HepG2 (cell line): Measurements from ENCODE around the gene PANK3. TPM values are rescaled to one million over a fixed set of nuclear protein-coding genes. Genes with fewer than 3 reads are reported as not detected.

ENCODE experiments used
- CHD2 ChIP-seq: IDR thresholded peaks from 2 replicates; pipeline ENCODE4 v1.6.1; 2011; ENCODE audit warnings: low read depth, low read length, improper control_type of control experiment
- MIER3 ChIP-seq: IDR thresholded peaks from 2 replicates; pipeline ENCODE4 v1.6.1; 2016; ENCODE audit warnings: missing compliant biosample characterization, borderline replicate concordance
- NCOA2 ChIP-seq: sonication (generic); formaldehyde crosslinking; IDR thresholded peaks from 2 replicates; pipeline ENCODE4 v1.8.0; 2022; ENCODE audit warnings: inconsistent platforms
- NR2F2 ChIP-seq: IDR thresholded peaks from 2 replicates; pipeline ENCODE4 v1.6.1; 2012; ENCODE audit warnings: low read depth, inconsistent platforms, borderline replicate concordance
- NR2F6 ChIP-seq, 2 experiments: IDR thresholded peaks; 2 replicates each; pipeline ENCODE4 v1.6.1; 2016; ENCODE audit warnings: antibody characterized with exemption in 1 of 2, mild to moderate bottlenecking in 1 of 2
- RARA ChIP-seq: IDR thresholded peaks from 2 replicates; pipeline ENCODE4 v1.6.1; 2016; ENCODE audit warnings: missing genetic modification reagents, missing compliant biosample characterization
- SATB2 ChIP-seq: sonication (generic); formaldehyde crosslinking; IDR thresholded peaks from 2 replicates; pipeline ENCODE4 v1.5.0; 2020; ENCODE audit warnings: missing genetic modification reagents
- SRF ChIP-seq: IDR thresholded peaks from 2 replicates; pipeline ENCODE4 v1.6.1; 2011; ENCODE audit warnings: mild to moderate bottlenecking, low read depth, low read length, moderate library complexity
- TBX3 ChIP-seq: fragments of 450-650 bp; IDR thresholded peaks from 2 replicates; pipeline ENCODE4 v1.6.1; 2017; ENCODE audit warnings: antibody characterized with exemption, mild to moderate bottlenecking, inconsistent platforms, borderline replicate concordance
- ZNF652 ChIP-seq: IDR thresholded peaks from 2 replicates; pipeline ENCODE4 v1.6.1; 2016; ENCODE audit warnings: low read depth, borderline replicate concordance
- ZNF782 ChIP-seq: sonication (generic); formaldehyde crosslinking; IDR thresholded peaks from 2 replicates; pipeline ENCODE4 v1.4.0; 2020; ENCODE audit warnings: missing genetic modification reagents, mild to moderate bottlenecking, borderline replicate concordance
- polyA plus RNA-seq, 8 experiments: library from polyadenylated mRNA; depleted of rRNA in 3 of 8; stranded (reverse) in 7 of 8; unstranded in 1 of 8; fragments of >200 nt; fragmentation: Illumina TruSeq in 4 of 8; extraction: Trizol in 4 of 8; gene quantifications; 2 replicates each; pipeline versions ENCODE4 v1.2.1 to v1.2.3, GENCODE V29; 2011 to 2016; ENCODE audit warnings: low read depth in 4 of 8, missing spikeins in 1 of 8, mixed read lengths in 1 of 8; ENCODE audit not compliant: insufficient read depth in 1 of 8
- total RNA-seq, 5 experiments: library from RNA; depleted of rRNA; stranded (reverse); fragments of >200 nt; fragmentation: Illumina TruSeq; extraction: Trizol; gene quantifications; 2 replicates each; pipeline ENCODE4 v1.2.3, GENCODE V29; 2016; ENCODE audit warnings: low read depth in 1 of 5
- TF ChIP-seq, protein P1 (sequence below): sonication (generic); formaldehyde crosslinking; IDR thresholded peaks from 2 replicates; pipeline ENCODE4 v1.4.0; 2020; ENCODE audit warnings: missing genetic modification reagents
- TF ChIP-seq, protein P2 (sequence below): sonication (generic); formaldehyde crosslinking; IDR thresholded peaks from 2 replicates; pipeline ENCODE4 v1.4.0; 2020; ENCODE audit warnings: missing genetic modification reagents
- TF ChIP-seq, protein P3 (sequence below): sonication (generic); formaldehyde crosslinking; IDR thresholded peaks from 2 replicates; pipeline ENCODE4 v1.4.0; 2020; ENCODE audit warnings: missing genetic modification reagents, borderline replicate concordance
- TF ChIP-seq, protein P4 (sequence below): IDR thresholded peaks from 2 replicates; pipeline ENCODE4 v1.4.0; 2020; ENCODE audit warnings: mild to moderate bottlenecking, missing genetic modification reagents

The PANK3 gene
- total and polyA plus RNA-seq, 2 of the 13 experiments (the other 11 are each of a cell fraction or from before 2014, with no cell fraction given) = 26.9 to 69.5 TPM

DNA sequence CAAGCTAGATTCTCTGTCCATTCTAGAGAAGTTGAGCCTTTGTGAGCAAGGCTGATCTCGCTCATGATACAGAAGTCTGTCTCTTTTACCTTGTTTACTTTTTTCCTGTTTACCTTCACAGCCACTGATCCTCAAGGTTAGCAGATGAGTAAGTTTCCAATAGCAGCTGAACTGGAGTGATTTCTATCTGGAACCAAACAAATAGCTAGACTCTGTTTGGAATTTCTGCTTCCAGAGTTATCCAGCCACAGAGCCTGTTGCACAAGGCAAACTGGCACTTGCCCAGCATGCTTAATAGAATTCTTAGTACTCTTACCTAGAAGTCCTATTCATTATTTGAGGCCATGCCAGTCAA lies 12.8 kb upstream of the PANK3 start (continued):
- TF ChIP-seq SRF = no peak
- TF ChIP-seq NR2F6 (IDR thresholded peaks at IDR 0.05) = 0 out of 2 replicates have a peak, but pooled peaks have one; percentile 41
- TF ChIP-seq NR2F6 (CRISPR knock-in tag; IDR thresholded peaks at IDR 0.05) = peak; percentile 50; the same call in 1 of the 2 replicates
- TF ChIP-seq, protein P1, sequence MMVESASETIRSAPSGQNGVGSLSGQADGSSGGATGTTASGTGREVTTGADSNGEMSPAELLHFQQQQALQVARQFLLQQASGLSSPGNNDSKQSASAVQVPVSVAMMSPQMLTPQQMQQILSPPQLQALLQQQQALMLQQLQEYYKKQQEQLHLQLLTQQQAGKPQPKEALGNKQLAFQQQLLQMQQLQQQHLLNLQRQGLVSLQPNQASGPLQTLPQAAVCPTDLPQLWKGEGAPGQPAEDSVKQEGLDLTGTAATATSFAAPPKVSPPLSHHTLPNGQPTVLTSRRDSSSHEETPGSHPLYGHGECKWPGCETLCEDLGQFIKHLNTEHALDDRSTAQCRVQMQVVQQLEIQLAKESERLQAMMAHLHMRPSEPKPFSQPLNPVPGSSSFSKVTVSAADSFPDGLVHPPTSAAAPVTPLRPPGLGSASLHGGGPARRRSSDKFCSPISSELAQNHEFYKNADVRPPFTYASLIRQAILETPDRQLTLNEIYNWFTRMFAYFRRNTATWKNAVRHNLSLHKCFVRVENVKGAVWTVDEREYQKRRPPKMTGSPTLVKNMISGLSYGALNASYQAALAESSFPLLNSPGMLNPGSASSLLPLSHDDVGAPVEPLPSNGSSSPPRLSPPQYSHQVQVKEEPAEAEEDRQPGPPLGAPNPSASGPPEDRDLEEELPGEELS (CRISPR knock-in tag) = peak; percentile 97
- peak; percentile 76; the same call in 1 of the 2 replicates for TF ChIP-seq MIER3 (CRISPR knock-in tag)
- peak; percentile 77 for TF ChIP-seq RARA (CRISPR knock-in tag)
- TF ChIP-seq, protein P2, sequence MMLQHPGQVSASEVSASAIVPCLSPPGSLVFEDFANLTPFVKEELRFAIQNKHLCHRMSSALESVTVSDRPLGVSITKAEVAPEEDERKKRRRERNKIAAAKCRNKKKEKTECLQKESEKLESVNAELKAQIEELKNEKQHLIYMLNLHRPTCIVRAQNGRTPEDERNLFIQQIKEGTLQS (CRISPR knock-in tag) = 0 out of 2 replicates have a peak, but pooled peaks have one; percentile 50
- TF ChIP-seq, protein P3, sequence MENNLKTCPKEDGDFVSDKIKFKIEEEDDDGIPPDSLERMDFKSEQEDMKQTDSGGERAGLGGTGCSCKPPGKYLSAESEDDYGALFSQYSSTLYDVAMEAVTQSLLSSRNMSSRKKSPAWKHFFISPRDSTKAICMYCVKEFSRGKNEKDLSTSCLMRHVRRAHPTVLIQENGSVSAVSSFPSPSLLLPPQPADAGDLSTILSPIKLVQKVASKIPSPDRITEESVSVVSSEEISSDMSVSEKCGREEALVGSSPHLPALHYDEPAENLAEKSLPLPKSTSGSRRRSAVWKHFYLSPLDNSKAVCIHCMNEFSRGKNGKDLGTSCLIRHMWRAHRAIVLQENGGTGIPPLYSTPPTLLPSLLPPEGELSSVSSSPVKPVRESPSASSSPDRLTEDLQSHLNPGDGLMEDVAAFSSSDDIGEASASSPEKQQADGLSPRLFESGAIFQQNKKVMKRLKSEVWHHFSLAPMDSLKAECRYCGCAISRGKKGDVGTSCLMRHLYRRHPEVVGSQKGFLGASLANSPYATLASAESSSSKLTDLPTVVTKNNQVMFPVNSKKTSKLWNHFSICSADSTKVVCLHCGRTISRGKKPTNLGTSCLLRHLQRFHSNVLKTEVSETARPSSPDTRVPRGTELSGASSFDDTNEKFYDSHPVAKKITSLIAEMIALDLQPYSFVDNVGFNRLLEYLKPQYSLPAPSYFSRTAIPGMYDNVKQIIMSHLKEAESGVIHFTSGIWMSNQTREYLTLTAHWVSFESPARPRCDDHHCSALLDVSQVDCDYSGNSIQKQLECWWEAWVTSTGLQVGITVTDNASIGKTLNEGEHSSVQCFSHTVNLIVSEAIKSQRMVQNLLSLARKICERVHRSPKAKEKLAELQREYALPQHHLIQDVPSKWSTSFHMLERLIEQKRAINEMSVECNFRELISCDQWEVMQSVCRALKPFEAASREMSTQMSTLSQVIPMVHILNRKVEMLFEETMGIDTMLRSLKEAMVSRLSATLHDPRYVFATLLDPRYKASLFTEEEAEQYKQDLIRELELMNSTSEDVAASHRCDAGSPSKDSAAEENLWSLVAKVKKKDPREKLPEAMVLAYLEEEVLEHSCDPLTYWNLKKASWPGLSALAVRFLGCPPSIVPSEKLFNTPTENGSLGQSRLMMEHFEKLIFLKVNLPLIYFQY (CRISPR knock-in tag) = 0 out of 2 replicates have a peak, but pooled peaks have one; percentile 22
- peak; percentile 39; the same call in 1 of the 2 replicates for TF ChIP-seq ZNF652 (CRISPR knock-in tag)
- peak; percentile 77; the same call in 1 of the 2 replicates for TF ChIP-seq NR2F2
- TF ChIP-seq CHD2 = no peak
- TF ChIP-seq SATB2 (CRISPR knock-in tag) = 0 out of 2 replicates have a peak, but pooled peaks have one; percentile 40
- TF ChIP-seq NCOA2 (CRISPR knock-in tag) = peak; percentile 93
- no peak for TF ChIP-seq ZNF782
- TF ChIP-seq TBX3 = peak; percentile 69; the same call in 1 of the 2 replicates
- TF ChIP-seq, protein P4, sequence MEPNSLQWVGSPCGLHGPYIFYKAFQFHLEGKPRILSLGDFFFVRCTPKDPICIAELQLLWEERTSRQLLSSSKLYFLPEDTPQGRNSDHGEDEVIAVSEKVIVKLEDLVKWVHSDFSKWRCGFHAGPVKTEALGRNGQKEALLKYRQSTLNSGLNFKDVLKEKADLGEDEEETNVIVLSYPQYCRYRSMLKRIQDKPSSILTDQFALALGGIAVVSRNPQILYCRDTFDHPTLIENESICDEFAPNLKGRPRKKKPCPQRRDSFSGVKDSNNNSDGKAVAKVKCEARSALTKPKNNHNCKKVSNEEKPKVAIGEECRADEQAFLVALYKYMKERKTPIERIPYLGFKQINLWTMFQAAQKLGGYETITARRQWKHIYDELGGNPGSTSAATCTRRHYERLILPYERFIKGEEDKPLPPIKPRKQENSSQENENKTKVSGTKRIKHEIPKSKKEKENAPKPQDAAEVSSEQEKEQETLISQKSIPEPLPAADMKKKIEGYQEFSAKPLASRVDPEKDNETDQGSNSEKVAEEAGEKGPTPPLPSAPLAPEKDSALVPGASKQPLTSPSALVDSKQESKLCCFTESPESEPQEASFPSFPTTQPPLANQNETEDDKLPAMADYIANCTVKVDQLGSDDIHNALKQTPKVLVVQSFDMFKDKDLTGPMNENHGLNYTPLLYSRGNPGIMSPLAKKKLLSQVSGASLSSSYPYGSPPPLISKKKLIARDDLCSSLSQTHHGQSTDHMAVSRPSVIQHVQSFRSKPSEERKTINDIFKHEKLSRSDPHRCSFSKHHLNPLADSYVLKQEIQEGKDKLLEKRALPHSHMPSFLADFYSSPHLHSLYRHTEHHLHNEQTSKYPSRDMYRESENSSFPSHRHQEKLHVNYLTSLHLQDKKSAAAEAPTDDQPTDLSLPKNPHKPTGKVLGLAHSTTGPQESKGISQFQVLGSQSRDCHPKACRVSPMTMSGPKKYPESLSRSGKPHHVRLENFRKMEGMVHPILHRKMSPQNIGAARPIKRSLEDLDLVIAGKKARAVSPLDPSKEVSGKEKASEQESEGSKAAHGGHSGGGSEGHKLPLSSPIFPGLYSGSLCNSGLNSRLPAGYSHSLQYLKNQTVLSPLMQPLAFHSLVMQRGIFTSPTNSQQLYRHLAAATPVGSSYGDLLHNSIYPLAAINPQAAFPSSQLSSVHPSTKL = peak; percentile 96
